ENCODE results near the gene MARCHF3. TPM values are rescaled to one million over a fixed set of nuclear protein-coding genes. Genes with fewer than 3 reads are reported as not detected.

MARCHF3 gene
- polyA plus RNA-seq, 1 donor from 2014 or later = 3.9 TPM

DNA sequence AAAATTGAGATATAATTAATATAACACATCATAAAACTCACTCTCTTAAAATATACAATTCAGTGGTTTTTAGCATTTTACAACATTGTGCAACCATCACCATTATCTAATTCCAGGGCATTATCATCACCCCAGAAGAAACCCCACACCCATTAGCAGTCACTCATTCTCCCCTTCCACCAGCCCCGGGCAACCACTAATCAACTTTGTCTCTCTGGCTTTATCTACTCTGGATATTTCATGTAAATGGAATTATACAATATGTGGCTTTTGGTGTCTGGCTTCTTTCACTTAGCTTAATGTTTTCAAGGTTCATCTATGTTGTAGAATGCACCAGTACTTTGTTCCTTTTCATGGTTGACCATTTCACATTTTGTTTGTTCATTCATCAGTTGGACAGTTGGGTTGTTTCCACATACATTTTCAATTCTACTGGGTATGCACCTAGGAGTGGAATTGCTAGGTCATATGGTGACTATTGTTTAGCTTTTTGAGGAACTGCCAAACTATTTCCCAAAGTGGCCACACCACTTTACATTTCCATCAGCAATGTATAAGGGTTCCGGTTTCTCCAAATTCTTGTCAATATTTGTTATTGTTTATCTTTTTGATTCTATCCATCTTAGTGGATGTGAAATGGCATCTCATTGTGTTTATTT, 62.4 kb downstream of the MARCHF3 start:
- no peaks in the 10 kb centered on the region for H3K79me2 ChIP-seq (replicated peaks; ENCODE audit: insufficient read depth, low read length)
- H3K36me3 ChIP-seq (ENCODE audit: insufficient read depth, low read length) = no peaks in the 10 kb centered on the region
- no peaks in the 10 kb centered on the region for H3F3A ChIP-seq (ENCODE audit: insufficient read depth, low read length, poor library complexity, severe bottlenecking)
- no peaks in the 10 kb centered on the region for H4K20me1 ChIP-seq (ENCODE audit: insufficient read depth)
- no peaks in the 10 kb centered on the region for H3K27me3 ChIP-seq (ENCODE audit: insufficient read depth, low read depth, low read length)
- no peaks in the 10 kb centered on the region for H3K9me3 ChIP-seq (ENCODE audit: low read length)
- no peak for TF ChIP-seq EP300 (conservative IDR thresholded peaks at IDR 0.05; ENCODE audit: poor library complexity, severe bottlenecking)
- no peak for TF ChIP-seq TAF1 (IDR thresholded peaks at IDR 0.05; ENCODE audit: low read depth)
- no peak for TF ChIP-seq RAD21 (conservative IDR thresholded peaks at IDR 0.05)
- TF ChIP-seq EZH2 (IDR thresholded peaks at IDR 0.05; ENCODE audit: borderline replicate concordance, insufficient read depth, low read length, poor library complexity, severe bottlenecking) = no peak
- TF ChIP-seq CTCF (IDR thresholded peaks at IDR 0.05; ENCODE audit: poor library complexity, severe bottlenecking) = no peak
- no peak for TF ChIP-seq MXI1 (conservative IDR thresholded peaks at IDR 0.05; ENCODE audit: poor library complexity, severe bottlenecking)
- no peak for TF ChIP-seq SMC3 (conservative IDR thresholded peaks at IDR 0.05; ENCODE audit: poor library complexity)
- no peak for TF ChIP-seq POLR2AphosphoS5 (IDR thresholded peaks at IDR 0.05)
- TF ChIP-seq REST (IDR thresholded peaks at IDR 0.05; ENCODE audit: borderline replicate concordance) = no peak
- no peak overlapping the region for H3K4me2 ChIP-seq (ENCODE audit: low read length)
- no peaks in the 10 kb centered on the region for H3K9me2 ChIP-seq (ENCODE audit: insufficient read depth, low read length)
- H3K27ac ChIP-seq (ENCODE audit: low read length) = no peak overlapping the region
- H2AFZ ChIP-seq (ENCODE audit: low read depth, low read length) = no peak overlapping the region
- no peak overlapping the region for H3K4me3 ChIP-seq (ENCODE audit: low read length)
- H3K9ac ChIP-seq (ENCODE audit: low read length) = no peak overlapping the region

DNA sequence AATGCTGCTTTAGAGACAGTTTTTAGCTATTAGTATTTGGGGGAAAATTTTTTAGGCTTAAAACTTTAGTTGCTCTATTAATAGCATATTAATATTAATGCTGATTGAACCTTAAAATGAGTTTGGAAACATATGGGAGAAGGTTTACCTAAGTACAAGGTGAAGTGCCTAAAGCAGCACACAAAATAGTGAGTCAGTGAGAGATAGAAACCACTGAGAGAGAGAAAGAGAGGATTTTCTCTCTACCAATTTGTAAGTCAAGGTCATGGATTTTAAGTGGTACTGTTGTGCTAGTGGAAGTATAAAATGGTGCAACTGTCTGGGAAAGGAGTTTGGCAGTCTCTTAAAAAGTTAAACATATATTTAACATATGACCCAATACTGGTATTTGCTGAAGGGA, 64.9 kb downstream of the MARCHF3 start:
- Histone ChIP-seq H3F3A (ENCODE audit: insufficient read depth, low read length, poor library complexity, severe bottlenecking) (no peaks in the 10 kb centered on the region), H3K9ac (ENCODE audit: low read length) (no peak overlapping the region), H3K27ac (ENCODE audit: low read length) (no peak overlapping the region), H4K20me1 (ENCODE audit: insufficient read depth) (no peaks in the 10 kb centered on the region), H3K79me2 (replicated peaks; ENCODE audit: insufficient read depth, low read length) (no peaks in the 10 kb centered on the region), H3K4me3 (ENCODE audit: low read length) (no peak overlapping the region), H3K9me3 (ENCODE audit: low read length) (no peaks in the 10 kb centered on the region), H2AFZ (ENCODE audit: low read depth, low read length) (no peak overlapping the region), H3K27me3 (ENCODE audit: insufficient read depth, low read depth, low read length) (no peaks in the 10 kb centered on the region), H3K36me3 (ENCODE audit: insufficient read depth, low read length) (no peaks in the 10 kb centered on the region), H3K9me2 (ENCODE audit: insufficient read depth, low read length) (no peaks in the 10 kb centered on the region), H3K4me2 (ENCODE audit: low read length) (no peak overlapping the region)
- no peak for TF ChIP-seq REST (IDR thresholded peaks at IDR 0.05; ENCODE audit: borderline replicate concordance)

Data from neural cell (in vitro differentiated cells).